Activated CD8-positive, alpha-beta memory T cell treated with anti-CD3 and anti-CD28 coated beads for 24 hours (primary cell): ENCODE data around the gene CHADL.
A peak's percentile ranks its signal among the peaks of the same experiment; 100 is the strongest.
"Not testable (repeated sequence)": the region's sequence is repeated elsewhere in the genome, so short reads cannot be mapped to it uniquely, and the experiment has no call there.

ENCODE experiments used
- DNase-seq: peaks from one replicate; pipeline ENCODE4 v3.0.0-alpha.2; 2020

The CHADL gene

GRCh38 chr22:41240377-41241132 is at the start of gene CHADL:
Gene CHADL, minus strand, starts transcription at chr22:41240931. Its CDS starts 50 bp downstream, at chr22:41240881.
- DNase-seq = no peak

- DNase-seq = no peak
Measured at GRCh38 chr22:41289671-41290070, 48.9 kb upstream of the CHADL start.

GRCh38 chr22:41288245-41288946 is 47.7 kb upstream of the CHADL start:
- DNase-seq = no peak

GRCh38 chr22:41286639-41287091 is 45.9 kb upstream of the CHADL start:
- peak; percentile 77 for DNase-seq

GRCh38 chr22:41285820-41286638 is 45.3 kb upstream of the CHADL start, which contains the start of gene RANGAP1:
Gene RANGAP1, minus strand, starts transcription at chr22:41286187. Its CDS starts 5,143 bp downstream, at chr22:41281044.
- peak; percentile 97 for DNase-seq

- peak; percentile 92 for DNase-seq
Measured at GRCh38 chr22:41285441-41285819, 44.7 kb upstream of the CHADL start.

- no peak for DNase-seq
Measured at GRCh38 chr22:41284465-41284864, 43.7 kb upstream of the CHADL start.

- no peak for DNase-seq
Measured at GRCh38 chr22:41280854-41281253, 40.1 kb upstream of the CHADL start.

GRCh38 chr22:41280065-41280464 is 39.3 kb upstream of the CHADL start:
- no peak for DNase-seq

- no peak for DNase-seq
Measured at GRCh38 chr22:41274856-41275255, 34.1 kb upstream of the CHADL start.

GRCh38 chr22:41273128-41273527 is 32.4 kb upstream of the CHADL start:
- DNase-seq = no peak

GRCh38 chr22:41271787-41272186 is 31.1 kb upstream of the CHADL start:
- no peak for DNase-seq

GRCh38 chr22:41267958-41268357 is 27.2 kb upstream of the CHADL start:
- DNase-seq = no peak

- no peak for DNase-seq
Measured at GRCh38 chr22:41264408-41264941, 23.7 kb upstream of the CHADL start.

GRCh38 chr22:41263704-41264103 is 23.0 kb upstream of the CHADL start:
- DNase-seq = no peak

GRCh38 chr22:41262250-41262765 is 21.6 kb upstream of the CHADL start:
- DNase-seq = no peak

GRCh38 chr22:41261541-41262249 is 21.0 kb upstream of the CHADL start:
- DNase-seq = no peak

GRCh38 chr22:41260871-41261270 is 20.1 kb upstream of the CHADL start:
- no peak for DNase-seq

- not testable (repeated sequence) for DNase-seq
Measured at GRCh38 chr22:41259756-41260155, 19.0 kb upstream of the CHADL start.

GRCh38 chr22:41257696-41258095 is 17.0 kb upstream of the CHADL start:
- no peak for DNase-seq

- DNase-seq = no peak
Measured at GRCh38 chr22:41256254-41257253, 15.8 kb upstream of the CHADL start.
